ENCODE data around the gene GPC5.

GPC5 gene

GRCh38 chr13:92355213-92355612, 956.8 kb downstream of the GPC5 start:
- Histone ChIP-seq H3K4me3 (no peak overlapping the region), H3K27me3 (no peaks in the 10 kb centered on the region), H3K4me1 (no peaks in the 10 kb centered on the region), H3K27ac (no peak overlapping the region), H3K9me3 (no peaks in the 10 kb centered on the region), H3K36me3 (no peaks in the 10 kb centered on the region)
- intact Hi-C loops (cut with DNase I; ENCODE audit: low total_unique reads): no loop called here
- no peak for DNase-seq
- no peak for TF ChIP-seq CTCF (IDR thresholded peaks at IDR 0.05)

GRCh38 chr13:92362717-92363116, 964.3 kb downstream of the GPC5 start:
- no peaks in the 10 kb centered on the region for H3K4me1 ChIP-seq
- DNase-seq: no peak
- no peak overlapping the region for H3K27ac ChIP-seq
- H3K4me3 ChIP-seq: no peak overlapping the region
- H3K27me3 ChIP-seq: no peaks in the 10 kb centered on the region
- intact Hi-C loops (cut with DNase I; ENCODE audit: low total_unique reads): no loop called here
- no peaks in the 10 kb centered on the region for H3K36me3 ChIP-seq
- no peaks in the 10 kb centered on the region for H3K9me3 ChIP-seq
- TF ChIP-seq CTCF (IDR thresholded peaks at IDR 0.05): no peak

GRCh38 chr13:92365904-92366303, 967.5 kb downstream of the GPC5 start:
- TF ChIP-seq CTCF (IDR thresholded peaks at IDR 0.05): no peak
- H3K36me3 ChIP-seq: no peaks in the 10 kb centered on the region
- H3K4me3 ChIP-seq: no peak overlapping the region
- DNase-seq: no peak
- no peak overlapping the region for H3K27ac ChIP-seq
- no peaks in the 10 kb centered on the region for H3K9me3 ChIP-seq
- no peaks in the 10 kb centered on the region for H3K4me1 ChIP-seq
- intact Hi-C loops (cut with DNase I; ENCODE audit: low total_unique reads): no loop called here
- H3K27me3 ChIP-seq: no peaks in the 10 kb centered on the region

- no peaks in the 10 kb centered on the region for H3K27me3 ChIP-seq
- no peak overlapping the region for H3K27ac ChIP-seq
- H3K36me3 ChIP-seq: no peaks in the 10 kb centered on the region
- DNase-seq: no peak
- no peak for TF ChIP-seq CTCF (IDR thresholded peaks at IDR 0.05)
- no peaks in the 10 kb centered on the region for H3K9me3 ChIP-seq
- intact Hi-C loops (cut with DNase I; ENCODE audit: low total_unique reads): no loop called here
- no peak overlapping the region for H3K4me3 ChIP-seq
- no peaks in the 10 kb centered on the region for H3K4me1 ChIP-seq
These were observed 979.0 kb downstream of the GPC5 start for GRCh38 chr13:92377396-92377795.

GRCh38 chr13:92379371-92379770, 981.0 kb downstream of the GPC5 start:
- intact Hi-C loops (cut with DNase I; ENCODE audit: low total_unique reads): no loop called here
- Histone ChIP-seq H3K27ac (no peak overlapping the region), H3K27me3 (no peaks in the 10 kb centered on the region), H3K9me3 (no peaks in the 10 kb centered on the region), H3K36me3 (no peaks in the 10 kb centered on the region), H3K4me1 (no peaks in the 10 kb centered on the region), H3K4me3 (no peak overlapping the region)
- TF ChIP-seq CTCF (IDR thresholded peaks at IDR 0.05): no peak
- DNase-seq: no peak

GRCh38 chr13:92384410-92384809, 986.0 kb downstream of the GPC5 start:
- no peak for DNase-seq
- Histone ChIP-seq H3K4me3 (no peak overlapping the region), H3K4me1 (no peaks in the 10 kb centered on the region), H3K27ac (no peak overlapping the region), H3K9me3 (no peaks in the 10 kb centered on the region), H3K27me3 (no peaks in the 10 kb centered on the region), H3K36me3 (no peaks in the 10 kb centered on the region)
- no peak for TF ChIP-seq CTCF (IDR thresholded peaks at IDR 0.05)
- intact Hi-C loops (cut with DNase I; ENCODE audit: low total_unique reads): no loop called here

Data from tibial artery (tissue), 4 donors.